ENCODE data around the gene DRD1.
A peak's percentile ranks its signal among the peaks of the same experiment; 100 is the strongest.
"Not testable (repeated sequence)": the region's sequence is repeated elsewhere in the genome, so short reads cannot be mapped to it uniquely, and the experiment has no call there.

Gene DRD1

DNA sequence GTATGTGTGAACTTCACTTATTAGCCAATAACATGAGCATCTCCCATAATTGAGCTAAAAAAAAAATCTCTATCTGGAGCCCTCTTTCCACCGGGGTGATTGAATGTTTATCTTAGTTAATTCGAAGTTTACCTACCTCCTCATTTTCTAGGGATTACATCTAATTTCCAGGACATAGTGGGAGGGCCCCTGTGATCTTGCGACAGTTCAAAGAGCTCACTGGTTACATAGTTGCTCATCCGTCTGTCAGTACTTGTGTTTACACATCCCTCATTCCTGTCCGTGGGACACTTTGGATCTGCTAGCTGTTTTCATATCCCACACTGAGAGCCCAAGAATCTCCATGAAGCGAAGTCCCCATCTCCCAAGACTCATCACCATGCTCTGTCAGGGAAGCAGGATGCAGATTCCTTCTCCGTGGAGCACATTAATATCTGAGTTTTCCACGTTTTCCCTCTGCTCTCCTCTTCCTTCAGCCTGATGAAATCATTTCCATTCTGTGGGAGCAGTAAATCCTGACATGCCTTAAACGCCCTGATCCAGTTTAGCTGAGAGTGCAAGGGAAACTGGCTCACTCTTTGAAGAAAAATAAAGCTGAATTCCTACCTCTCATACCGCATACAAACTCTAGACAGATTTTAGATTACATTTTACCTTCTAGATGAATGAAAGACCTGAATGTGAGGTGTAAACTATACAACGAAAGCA lies 24.2 kb upstream of the DRD1 start:
- no peak for DNase-seq

DNA sequence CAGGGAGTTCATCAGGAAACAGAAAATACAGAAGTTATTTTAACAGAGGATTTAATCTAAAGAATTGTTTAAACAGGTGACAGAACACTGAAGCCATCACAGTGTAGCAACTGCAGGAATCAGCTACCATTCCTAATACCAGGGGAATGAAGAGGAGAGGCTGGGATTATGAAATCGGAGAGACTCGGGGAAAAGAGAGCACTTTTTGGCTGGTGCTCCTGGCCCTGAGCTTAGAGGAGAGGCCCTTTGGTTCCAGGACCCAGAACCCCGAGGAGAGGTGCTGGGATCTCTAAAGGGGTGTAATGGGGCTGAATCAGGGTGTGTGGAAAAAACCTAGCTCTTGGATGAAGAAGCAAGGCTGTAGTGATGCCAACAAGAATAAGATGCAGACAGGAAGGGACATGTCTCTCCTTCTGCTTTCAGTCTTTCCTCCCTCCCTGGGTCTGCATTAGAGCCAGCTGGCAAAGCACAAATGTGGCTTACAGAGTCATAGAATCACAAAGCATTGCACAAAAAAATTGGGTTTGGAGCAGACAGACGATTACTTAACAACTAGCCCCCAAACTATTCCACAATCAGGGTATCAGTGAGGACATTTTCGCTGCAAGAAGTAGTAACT lies 22.8 kb upstream of the DRD1 start:
- no peak for DNase-seq

DNA sequence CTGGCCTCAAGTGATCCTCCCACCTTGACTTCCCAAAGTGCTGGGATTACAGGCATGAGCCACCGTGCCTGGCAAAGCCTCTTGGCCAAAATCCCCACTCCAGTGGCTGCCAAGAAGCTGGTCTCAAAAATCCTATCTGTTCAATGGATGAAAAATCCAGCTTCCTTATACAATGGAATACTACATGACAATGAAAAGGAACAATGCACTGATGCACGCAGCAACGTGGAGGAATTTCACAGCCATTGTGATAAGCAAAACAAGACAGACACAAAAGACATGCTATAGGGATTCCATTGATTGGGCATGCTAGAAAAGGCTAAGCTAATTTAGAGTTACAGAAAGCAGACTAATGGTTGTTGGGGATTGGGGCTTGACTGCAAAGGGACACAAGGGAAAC lies 21.3 kb upstream of the DRD1 start:
- DNase-seq = no peak

DNA sequence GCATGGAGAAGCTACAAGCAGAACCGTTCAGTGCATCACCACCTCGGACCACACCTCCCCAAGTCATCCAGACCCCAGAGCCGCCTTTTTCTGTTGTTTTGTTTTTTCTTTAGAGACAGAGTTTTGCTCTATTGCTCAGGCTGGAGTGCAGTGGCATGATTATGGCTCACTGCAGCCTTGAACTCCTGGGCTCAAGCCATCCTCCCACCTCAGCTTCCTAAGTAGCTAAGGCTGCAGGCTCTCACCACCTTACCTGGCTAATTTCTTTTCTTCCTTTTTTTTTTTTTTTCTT lies 20.9 kb upstream of the DRD1 start:
- DNase-seq = no peak

DNA sequence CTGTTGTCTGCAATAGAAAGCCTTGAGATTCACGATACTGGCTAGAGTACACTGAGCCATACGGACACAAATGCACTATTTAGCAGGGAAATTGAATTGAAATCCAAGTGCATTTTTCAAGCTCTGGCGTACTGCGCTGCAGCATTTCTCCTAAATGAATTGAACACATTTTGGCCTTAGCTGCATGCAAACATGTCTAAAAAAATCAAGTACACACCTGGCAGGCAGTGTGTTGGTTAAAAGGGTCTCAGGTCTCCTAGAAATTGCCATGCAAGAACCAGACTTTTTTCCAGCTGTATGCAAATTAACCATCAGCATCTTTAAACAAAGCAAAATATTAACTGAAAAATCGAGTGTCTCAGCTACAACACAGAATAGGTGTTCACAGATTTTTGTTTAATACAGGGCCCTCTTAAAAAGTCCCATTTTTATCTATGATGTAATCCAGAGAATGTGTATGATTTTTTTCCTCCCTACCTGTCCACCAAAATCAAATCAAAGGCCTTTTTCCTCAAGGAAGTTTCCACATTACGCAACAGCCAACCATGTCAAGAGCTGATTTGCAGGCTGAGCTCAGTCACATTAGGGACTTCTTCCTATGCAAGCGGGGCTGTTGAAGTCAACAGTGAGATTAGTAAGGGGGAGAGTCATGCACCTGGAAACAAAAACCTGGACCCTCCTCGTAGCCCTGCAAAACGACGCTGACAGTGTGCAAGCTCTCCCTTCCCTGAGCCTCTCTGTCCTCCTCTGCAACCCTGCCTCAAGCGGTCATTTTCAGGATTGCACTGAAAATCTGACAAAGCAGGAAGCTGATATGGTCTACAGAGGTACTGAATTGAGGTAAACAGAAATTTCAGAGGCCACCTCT lies 20.3 kb upstream of the DRD1 start:
- DNase-seq = peak; percentile 70

DNA sequence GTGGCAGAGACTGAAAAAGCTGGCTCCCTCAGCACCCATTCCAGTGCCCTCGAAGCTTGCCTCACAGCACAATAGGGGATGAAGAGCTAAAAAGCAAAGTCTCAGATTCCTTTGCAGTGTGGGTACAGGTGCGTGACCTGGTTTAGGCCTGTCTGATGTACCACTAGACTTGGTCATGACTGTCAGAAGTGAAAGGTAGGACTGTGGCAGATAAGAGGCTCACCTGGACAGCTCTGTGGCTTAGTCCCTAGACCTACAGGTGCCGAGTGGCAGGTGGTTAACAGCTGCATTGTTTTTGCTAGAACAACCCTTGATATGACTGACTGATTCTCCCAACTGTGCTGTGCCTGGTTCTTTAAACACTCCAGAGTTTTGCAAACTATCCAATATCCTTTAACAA lies 19.7 kb upstream of the DRD1 start:
- no peak for DNase-seq

DNA sequence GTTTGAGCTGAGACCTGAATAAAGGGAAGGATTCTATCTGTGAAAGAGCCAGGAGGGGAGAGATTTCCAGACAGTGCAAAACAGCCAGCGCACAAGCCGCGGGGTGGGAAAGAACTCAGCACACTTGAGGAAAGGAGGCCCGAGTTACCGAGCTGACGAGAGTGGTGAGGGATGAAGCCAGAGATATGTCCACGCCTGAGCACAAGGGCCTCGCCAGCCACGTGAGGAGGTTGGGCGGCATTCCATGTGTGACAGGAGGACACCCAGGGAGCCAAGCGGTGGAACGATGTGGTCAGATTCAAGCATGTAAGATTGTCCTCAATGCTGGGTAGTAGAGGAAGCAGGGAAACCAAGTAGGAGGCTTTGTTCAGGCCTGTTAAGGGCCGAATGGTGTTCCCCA lies 17.4 kb upstream of the DRD1 start:
- DNase-seq = no peak

DNA sequence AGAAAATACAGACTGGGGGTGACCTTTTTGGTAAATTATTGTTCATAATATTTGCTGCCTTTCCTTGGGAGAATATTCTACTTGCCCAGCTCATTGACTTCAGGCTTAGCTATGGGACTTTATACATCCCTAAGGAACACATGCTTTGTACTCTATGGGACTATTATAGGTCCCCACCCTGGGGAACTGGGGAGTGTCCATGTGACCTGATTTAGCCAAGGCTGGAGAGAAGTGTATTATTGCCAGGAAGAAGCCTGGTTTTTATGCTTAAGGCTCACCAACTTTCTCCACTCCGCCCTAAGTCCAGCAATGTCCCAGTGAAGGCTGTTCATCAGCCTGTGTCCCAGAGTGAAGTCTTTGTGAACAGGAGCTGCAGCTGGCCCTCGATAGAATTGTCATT lies 16.6 kb upstream of the DRD1 start:
- no peak for DNase-seq

DNA sequence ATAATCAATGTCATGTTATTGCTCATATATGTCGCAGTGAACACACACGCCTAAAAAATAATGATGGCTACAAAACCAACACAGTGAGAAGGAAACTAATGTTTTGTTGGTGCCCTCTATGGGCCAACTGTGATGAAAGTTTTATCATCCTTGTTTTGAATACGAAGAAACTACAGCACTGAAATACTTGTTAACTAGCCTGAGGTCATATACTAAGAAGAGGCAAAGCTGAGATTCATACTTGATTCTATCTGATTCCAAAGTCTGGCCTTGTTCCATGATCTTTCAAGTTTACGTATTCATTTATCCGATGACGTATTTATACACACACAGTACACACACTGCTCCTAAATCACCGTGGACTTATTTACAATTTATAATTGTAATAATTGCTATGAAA lies 16.1 kb upstream of the DRD1 start:
- DNase-seq = no peak

DNA sequence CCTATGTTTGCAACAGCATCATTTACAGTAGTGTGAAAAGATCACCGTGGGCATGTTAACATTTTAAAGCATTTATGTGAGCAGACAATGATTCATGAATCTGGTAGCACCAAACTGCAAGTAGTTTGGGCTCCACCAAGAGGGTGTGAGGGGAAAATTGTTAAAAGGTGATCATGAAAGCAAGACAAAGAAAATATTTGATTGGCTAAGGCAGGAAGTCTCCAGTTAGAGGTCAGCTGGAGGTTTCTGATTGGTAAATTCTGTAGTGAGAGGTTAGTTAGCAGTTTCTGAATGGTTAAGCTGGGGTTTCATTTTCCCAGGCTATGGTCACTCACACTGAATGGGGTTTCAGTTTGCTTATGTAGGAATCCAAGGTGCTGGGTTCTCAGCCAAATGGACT lies 13.5 kb upstream of the DRD1 start:
- no peak for DNase-seq

DNA sequence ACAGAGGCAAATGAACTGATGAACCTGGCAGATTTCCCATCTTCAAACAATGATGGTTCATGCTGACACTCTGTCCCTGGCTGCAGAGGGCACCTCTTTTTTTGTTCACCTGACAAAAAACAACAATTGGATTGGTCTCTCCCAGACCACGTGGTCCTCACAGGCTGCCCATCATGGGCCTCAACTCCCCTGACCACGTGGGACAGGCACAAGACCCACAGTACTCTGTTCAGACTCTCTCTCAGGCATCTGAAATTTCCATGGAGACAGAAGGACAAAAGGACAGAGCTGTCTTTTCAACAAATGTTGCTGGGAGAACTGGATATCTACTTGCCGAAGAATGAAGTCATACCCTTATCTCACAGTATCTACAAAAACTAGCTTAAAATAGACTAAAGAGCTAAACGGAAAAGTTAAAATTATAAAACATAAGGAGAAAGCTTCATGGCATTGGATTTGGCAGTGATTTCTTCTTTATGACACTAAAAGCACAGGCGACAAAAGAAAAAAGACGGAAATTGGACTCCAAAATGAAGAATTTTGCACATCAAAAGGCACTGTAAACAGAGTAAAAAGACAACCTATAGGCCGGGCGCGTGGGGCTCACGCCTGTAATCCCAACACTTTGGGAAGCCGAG lies 12.2 kb upstream of the DRD1 start:
- DNase-seq = no peak

DNA sequence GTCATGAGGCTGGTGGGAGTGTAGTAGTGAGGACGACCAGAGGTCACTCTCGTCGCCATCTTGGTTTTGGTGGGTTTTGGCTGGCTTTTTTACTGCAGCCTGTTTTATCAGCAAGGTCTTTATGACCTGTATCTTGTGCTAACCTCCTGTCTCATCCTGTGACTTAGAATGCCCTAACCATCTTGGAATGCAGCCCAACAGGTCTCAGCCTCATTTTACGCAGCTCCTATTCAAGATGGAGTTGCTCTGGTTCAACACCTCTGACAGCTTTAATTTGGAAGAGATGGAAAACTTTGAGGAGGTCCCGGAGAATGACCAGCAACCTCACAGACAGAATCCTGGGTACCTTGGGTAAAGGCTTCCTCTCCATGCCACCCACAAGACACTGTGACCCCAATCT lies 10.4 kb upstream of the DRD1 start:
- not testable (repeated sequence) for DNase-seq

DNA sequence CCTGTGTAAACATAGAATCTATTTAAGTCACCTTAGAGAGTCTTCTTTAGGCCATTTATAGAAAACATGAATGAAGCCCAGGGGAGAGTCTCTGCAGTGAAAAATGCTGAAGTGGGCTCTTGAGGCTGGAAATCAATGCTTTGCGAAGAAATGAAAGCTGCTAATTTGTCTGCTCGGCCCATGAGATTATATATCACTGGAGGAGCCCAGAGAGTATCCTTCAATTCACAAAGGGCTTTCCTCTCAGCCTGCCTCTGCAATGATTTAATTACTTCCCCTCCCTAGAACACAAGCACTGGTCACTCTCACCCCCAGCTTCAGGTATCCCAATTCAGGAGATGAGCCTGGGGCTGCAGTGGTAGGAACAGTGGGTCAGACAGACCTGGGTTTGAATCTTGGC lies 8.2 kb upstream of the DRD1 start:
- no peak for DNase-seq

DNA sequence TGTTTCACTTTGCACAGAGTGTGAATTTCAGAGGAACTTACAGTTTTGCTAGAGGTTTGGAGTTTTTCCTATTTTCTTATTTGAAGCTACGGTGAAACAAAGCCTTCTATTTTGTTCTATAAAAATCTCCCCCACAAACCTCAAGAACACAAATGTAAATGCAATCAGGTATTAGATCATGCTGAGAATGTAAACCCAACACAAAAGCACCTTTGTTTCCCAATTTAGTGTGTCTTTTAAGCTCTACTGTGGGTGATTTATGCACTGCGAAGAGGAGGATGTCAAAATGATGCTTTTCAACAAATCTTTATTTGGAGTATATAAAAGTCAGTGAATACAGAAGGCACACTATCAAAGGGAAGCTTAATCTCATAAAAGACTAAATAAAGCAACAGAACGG lies 4.3 kb upstream of the DRD1 start:
- DNase-seq = no peak

DNA sequence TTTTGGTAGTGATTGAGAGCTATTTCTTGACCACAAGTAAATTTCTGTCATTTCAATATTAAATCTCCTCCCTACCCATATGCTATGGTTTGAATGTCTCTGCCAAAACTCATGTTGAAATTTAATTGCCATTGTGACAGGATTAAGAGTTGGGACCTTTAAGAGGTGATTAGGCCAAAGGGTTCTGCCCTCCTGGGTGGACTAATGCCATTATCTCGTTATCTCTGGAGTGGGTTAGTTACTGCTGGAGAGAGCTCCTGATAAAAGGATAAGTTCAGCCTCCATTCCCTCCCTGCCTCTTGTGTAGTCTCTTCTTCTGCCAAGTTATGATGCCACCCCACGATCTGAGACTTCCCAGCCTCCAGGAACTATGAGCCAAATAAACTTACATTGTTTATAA lies 3.6 kb upstream of the DRD1 start:
- no peak for DNase-seq

DNA sequence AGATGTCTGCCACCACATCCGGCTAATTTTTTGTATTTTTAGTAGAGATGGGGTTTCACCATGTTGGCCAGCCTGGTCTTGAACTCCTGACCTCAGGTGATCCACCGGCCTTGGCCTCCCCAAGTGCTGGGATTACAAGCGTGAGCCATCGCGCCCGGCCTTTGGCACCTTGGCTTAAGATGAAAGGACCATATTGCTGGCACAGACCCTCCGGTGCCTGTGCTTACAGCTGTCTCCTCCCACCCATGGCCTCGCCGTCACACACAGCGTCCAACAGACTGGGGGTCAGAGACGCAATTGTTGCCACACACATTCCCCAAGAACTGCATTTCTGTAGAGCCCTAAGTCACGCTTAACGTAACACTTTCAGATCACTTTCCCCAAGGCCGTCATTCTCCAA lies 2.4 kb upstream of the DRD1 start:
- DNase-seq = not testable (repeated sequence)

DNA sequence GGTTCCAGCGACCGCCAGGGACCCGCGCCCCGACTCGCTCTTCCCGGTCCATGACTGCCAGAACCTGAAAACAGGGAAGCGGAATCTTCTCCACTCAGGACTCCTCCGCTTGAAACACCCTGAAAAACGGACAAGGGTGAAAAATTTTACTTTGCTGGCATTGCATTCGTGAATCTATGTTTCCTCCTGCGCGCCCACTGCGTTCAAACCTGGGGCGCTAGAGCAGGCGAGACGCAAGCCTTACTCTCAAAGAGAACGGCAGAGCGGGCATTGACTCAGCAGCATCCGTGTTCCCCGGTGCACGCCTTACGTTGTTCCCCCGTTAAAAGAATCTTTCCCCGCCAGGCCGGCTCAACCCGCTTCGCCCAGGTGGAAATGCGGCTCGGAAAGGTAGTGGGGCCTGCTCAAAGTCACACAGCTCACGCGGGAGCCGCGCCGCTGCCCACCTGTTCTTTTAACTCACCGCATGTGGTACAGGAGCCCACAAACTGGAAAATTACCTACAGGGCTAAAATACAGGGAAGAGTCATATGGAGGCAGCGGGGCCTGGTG lies 999 bp upstream of the DRD1 start:
- DNase-seq = no peak

DNA sequence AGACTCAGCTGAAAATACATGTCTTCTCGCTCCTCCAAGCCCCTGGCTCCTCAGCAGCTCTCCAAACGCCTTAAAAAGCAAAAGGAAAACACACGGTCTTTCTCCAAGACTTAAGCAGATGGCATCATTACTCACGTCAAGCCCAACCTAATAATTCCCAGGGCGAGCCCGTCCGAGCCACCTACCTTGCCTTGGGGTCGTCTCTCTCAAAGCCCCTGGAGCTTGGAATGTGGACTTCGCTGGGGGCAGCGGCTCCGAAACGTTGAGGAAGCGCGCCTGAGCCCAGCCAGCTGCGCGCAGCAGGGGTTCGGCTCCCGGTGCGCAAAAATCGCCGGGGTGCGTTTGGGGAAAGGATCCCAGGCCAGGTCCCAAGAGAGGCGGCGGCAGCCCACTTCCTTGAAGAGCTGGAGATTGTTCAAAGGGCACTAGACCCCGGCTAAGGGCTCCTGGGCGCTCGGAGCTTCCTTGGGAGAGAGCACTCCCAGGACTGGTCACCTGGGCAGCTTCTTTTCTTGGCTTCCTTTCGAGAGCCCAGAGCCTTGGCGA lies 395 bp downstream of the DRD1 start:
- no peak for DNase-seq

DNA sequence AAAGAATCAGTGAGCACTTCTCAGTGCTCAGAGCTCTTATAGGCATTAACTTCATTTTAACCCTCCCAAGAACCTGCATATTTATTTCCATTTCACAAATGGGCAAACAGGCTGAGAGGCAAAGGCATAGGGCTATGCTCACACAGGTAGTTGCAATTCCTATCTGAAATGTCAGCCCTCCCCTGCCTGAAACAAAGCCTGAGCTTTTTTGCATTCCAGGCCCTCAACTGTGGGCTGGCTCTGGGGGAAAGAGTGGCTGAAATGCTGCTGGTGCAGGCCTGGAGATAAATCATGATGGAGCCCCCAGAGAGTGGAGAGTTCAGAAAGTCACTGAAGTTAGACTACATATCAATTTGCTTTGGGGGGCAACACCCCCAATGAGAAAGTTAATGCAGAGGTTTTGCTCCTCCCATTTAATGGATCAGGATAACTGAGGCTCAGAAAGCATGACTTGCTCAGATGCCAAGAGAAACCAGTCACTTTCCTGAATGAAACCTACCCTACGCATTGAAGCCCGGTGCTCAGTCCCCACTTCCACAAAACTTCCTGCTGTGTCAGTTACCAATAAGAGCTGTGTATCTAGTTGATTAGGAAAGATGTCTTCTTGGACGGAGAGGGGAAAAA lies 5.6 kb downstream of the DRD1 start:
- no peak for DNase-seq

DNA sequence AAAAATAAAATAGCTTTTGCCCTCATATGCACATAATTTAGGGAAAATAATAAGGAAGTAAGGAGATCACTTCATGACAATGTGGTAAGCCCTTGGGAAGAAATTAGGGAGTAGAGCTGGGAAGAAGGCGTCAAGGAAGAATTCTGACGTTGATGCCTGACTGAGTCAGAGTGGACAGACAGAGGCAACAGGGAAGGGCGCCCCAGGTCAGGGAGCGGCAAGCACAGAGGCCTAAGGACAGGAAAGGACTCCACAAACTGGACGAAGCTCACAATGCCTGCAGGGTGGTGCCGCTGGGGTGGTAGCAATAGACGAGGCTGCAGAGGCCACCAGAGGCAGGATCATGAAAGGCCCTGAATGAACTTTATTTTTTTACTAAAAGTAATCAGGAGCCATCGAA lies 7.6 kb downstream of the DRD1 start:
- DNase-seq = no peak

DNA sequence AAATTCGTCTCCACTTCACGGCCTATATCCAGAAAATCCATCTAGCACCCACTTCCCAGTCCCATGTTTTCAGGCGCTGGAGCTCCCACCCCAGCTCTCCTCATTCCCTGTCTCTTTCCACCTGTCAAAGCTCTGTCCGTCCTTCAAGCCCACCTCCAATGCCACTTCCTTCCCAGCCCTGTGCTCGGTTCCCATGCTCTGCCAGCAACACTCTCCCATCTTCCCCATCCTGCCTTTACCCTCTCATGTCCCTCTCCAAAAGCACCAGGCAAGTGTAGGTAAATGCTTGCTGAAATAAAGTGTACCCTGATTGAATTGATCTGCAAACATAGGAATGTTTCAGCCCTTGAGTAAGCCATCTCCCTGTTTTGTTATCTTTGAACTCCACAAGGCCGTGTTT lies 9.2 kb downstream of the DRD1 start:
- no peak for DNase-seq

DNA sequence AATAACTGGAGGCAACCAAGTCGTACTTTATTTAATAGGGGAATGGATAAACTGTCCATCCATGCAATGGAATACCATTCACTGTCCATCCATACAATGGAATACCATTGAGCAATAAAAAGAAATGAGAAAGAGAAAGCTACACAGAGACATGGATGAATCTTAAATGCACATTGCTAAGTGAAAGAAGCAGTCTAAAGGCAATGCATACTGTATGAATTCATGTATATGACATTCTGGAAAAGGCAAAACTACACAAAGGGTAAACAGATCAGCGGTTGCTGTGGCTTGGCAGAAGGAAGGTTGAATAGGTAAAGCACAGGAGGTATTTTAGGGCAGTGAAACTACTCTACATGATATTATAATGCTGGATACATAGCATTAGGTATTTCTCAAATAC lies 16.2 kb downstream of the DRD1 start:
- no peak for DNase-seq

DNA sequence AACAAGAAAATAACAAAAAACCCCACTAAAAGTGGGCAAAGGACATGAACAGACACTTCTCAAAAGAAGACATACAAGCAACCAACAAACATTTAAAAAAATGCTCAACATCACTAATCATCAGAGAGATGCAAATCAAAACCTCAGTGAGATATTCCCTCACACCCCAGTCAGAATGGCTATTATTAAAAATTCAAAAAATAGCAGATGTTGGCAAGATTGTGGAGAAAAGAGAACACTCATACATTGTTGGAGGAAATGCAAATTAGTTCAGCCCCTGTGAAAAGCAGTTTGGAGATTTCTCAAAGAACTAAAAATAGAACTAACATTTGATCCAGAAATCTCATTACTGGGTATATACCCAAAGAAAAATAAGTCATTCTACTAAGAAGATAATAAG lies 19.4 kb downstream of the DRD1 start:
- DNase-seq = not testable (repeated sequence)

Data from activated naive CD4-positive, alpha-beta T cell treated with Interleukin-2 at 50 U/mL for 16 hours (primary cell).